ENCODE measurements around the gene OSBP2.

DNA sequence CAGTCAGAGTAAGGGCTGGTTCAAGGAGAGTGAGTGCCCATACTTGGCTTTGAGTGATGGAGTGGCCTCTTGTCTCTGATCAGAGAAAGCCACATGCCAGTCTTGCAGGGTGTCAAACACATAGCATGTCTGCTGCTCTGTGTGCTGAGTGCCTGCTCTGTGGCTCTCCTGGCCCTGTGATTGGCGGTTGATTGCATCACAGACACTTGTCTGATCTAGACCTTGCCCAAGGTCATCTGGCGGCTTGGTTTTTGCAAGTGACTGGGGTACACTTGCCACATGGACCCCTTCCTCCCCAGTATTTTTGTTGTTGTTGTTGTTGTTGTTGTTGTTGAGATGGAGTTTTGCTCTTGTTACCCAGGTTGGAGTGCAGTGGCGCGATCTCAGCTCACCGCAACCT is 10.3 kb downstream of the OSBP2 start:
- TF ChIP-seq CTCF (IDR thresholded peaks at IDR 0.05 in 8 of 11, conservative IDR thresholded peaks at IDR 0.05 in 3 of 11) (no peak), POLR2A (IDR thresholded peaks at IDR 0.05) (no peak)
